ENCODE results near the gene ANKS1B. TPM values are rescaled to one million over a fixed set of nuclear protein-coding genes. Genes with fewer than 3 reads are reported as not detected.

The ANKS1B gene
- total RNA-seq, 4 donors from 2014 or later: 16.6 to 62.6 (median 40.2) TPM

GRCh38 chr12:98736352-98737321, 1248.1 kb downstream of the ANKS1B start:
- TF ChIP-seq CTCF (IDR thresholded peaks at IDR 0.05): no peak
- TF ChIP-seq POLR2A (IDR thresholded peaks at IDR 0.05): no peak
- Histone ChIP-seq H3K4me3 (no peak overlapping the region), H3K4me1 (no peaks in the 10 kb centered on the region), H3K36me3 (no peaks in the 10 kb centered on the region), H3K27ac (no peak overlapping the region), H3K9me3 (no peaks in the 10 kb centered on the region), H3K27me3 (no peaks in the 10 kb centered on the region)
- intact Hi-C loops (cut with DNase I; ENCODE audit: low total_unique reads): no loop called here
- DNase-seq: no peak

GRCh38 chr12:98735821-98736220, 1248.9 kb downstream of the ANKS1B start:
- Histone ChIP-seq H3K4me1 (no peaks in the 10 kb centered on the region), H3K4me3 (no peak overlapping the region), H3K9me3 (no peaks in the 10 kb centered on the region), H3K27ac (no peak overlapping the region), H3K36me3 (no peaks in the 10 kb centered on the region), H3K27me3 (no peaks in the 10 kb centered on the region)
- TF ChIP-seq CTCF (IDR thresholded peaks at IDR 0.05) (no peak), POLR2A (IDR thresholded peaks at IDR 0.05) (no peak)
- intact Hi-C loops (cut with DNase I; ENCODE audit: low total_unique reads): no loop called here
- DNase-seq: no peak

GRCh38 chr12:98733667-98734350, 1250.9 kb downstream of the ANKS1B start:
- Histone ChIP-seq H3K4me1 (no peaks in the 10 kb centered on the region), H3K27me3 (no peaks in the 10 kb centered on the region), H3K4me3 (no peak overlapping the region), H3K9me3 (no peaks in the 10 kb centered on the region), H3K27ac (no peak overlapping the region), H3K36me3 (no peaks in the 10 kb centered on the region)
- no peak for DNase-seq
- TF ChIP-seq CTCF (IDR thresholded peaks at IDR 0.05) (no peak), POLR2A (IDR thresholded peaks at IDR 0.05) (no peak)
- intact Hi-C loops (cut with DNase I; ENCODE audit: low total_unique reads): no loop called here

DNA sequence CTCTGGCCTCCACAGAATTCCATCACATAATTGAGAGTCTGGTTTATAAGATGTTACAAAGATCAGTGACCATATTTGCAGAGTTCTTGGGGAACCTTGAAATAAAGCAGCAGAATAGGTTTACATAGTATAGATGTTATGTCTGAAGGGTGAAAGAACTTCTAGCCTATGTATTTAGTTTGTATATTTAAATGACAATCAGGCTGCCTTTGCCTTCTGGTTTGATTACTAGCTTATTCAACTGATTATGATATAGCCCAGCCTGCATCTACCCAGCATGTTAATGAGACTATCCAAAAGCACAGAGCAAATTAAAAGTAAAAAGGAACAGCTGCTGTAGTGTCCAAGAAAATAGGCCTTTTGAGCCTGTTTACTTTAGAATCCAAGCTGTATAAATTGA, 1254.3 kb downstream of the ANKS1B start:
- Histone ChIP-seq H3K36me3 (no peaks in the 10 kb centered on the region), H3K9me3 (no peaks in the 10 kb centered on the region), H3K4me1 (no peaks in the 10 kb centered on the region), H3K27ac (no peak overlapping the region), H3K4me3 (no peak overlapping the region), H3K27me3 (no peaks in the 10 kb centered on the region)
- DNase-seq: no peak
- no peak for TF ChIP-seq CTCF (IDR thresholded peaks at IDR 0.05)
- intact Hi-C loops (cut with DNase I; ENCODE audit: low total_unique reads): no loop called here

- no peaks in the 10 kb centered on the region for H3K9me3 ChIP-seq
- TF ChIP-seq CTCF (IDR thresholded peaks at IDR 0.05) (no peak), POLR2A (IDR thresholded peaks at IDR 0.05) (no peak)
- H3K36me3 ChIP-seq: no peaks in the 10 kb centered on the region
- no peak for DNase-seq
- intact Hi-C loops (cut with DNase I; ENCODE audit: low total_unique reads): no loop called here
- H3K4me3 ChIP-seq: no peak overlapping the region
- no peaks in the 10 kb centered on the region for H3K27me3 ChIP-seq
- H3K27ac ChIP-seq: no peak overlapping the region
- H3K4me1 ChIP-seq: no peaks in the 10 kb centered on the region
These were observed 1257.5 kb downstream of the ANKS1B start for GRCh38 chr12:98727196-98727595.
